Neural cell (in vitro differentiated cells): Measurements from ENCODE around the gene PRELID1. TPM values are rescaled to one million over a fixed set of nuclear protein-coding genes. Genes with fewer than 3 reads are reported as not detected.
A peak's percentile ranks its signal among the peaks of the same experiment; 100 is the strongest.

ENCODE experiments used
- H2AFZ ChIP-seq: fragments of 200-600, 300-800 bp; sonication (generic), shearing (Covaris generic); 2 replicates; pipeline ENCODE4 v1.6.0; 2014; ENCODE audit warnings: low read depth, mild to moderate bottlenecking, antibody characterized with exemption, low read length, moderate library complexity
- H3F3A ChIP-seq: fragments of 200-600 bp; shearing (Covaris generic); 2 replicates; pipeline ENCODE4 v1.6.1; 2016; ENCODE audit warnings: mild to moderate bottlenecking, moderate library complexity, mixed read lengths, antibody characterized with exemption, low read length; ENCODE audit not compliant: insufficient read depth, poor library complexity, severe bottlenecking
- H3K27ac ChIP-seq: fragments of 200-600, 300-800 bp; sonication (generic), shearing (Covaris generic); 2 replicates; pipeline ENCODE4 v1.5.1; 2014; ENCODE audit warnings: mild to moderate bottlenecking, low read length, moderate library complexity
- H3K27me3 ChIP-seq: fragments of 300-800, 200-600 bp; sonication (generic), shearing (Covaris generic); 2 replicates; pipeline ENCODE4 v1.6.0; 2014; ENCODE audit warnings: mild to moderate bottlenecking, low read depth, low read length, moderate library complexity; ENCODE audit not compliant: insufficient read depth
- H3K36me3 ChIP-seq: fragments of 300-800, 200-600 bp; sonication (generic), shearing (Covaris generic); 2 replicates; pipeline ENCODE4 v1.5.1; 2014; ENCODE audit warnings: mild to moderate bottlenecking, antibody characterized with exemption, low read length, moderate library complexity; ENCODE audit not compliant: insufficient read depth
- H3K4me2 ChIP-seq: fragments of 300-800, 200-600 bp; sonication (generic), shearing (Covaris generic); 2 replicates; pipeline ENCODE4 v1.6.0; 2014; ENCODE audit warnings: mild to moderate bottlenecking, low read length
- H3K4me3 ChIP-seq: fragments of 300-800, 200-600 bp; sonication (generic), shearing (Covaris generic); 2 replicates; pipeline ENCODE4 v1.5.1; 2014; ENCODE audit warnings: mild to moderate bottlenecking, low read length, moderate library complexity
- H3K79me2 ChIP-seq: fragments of 200-600 bp; shearing (Covaris generic); replicated peaks from 2 replicates; pipeline ENCODE4 v1.6.0; 2014; ENCODE audit warnings: mild to moderate bottlenecking, low read length, moderate library complexity; ENCODE audit not compliant: insufficient read depth
- H3K9ac ChIP-seq: fragments of 300-800, 200-600 bp; sonication (generic), shearing (Covaris generic); 2 replicates; pipeline ENCODE4 v1.6.1; 2016; ENCODE audit warnings: mild to moderate bottlenecking, low read length, mixed read lengths
- H3K9me2 ChIP-seq: fragments of 200-600 bp; shearing (Covaris generic); 2 replicates; pipeline ENCODE4 v1.6.1; 2016; ENCODE audit warnings: mild to moderate bottlenecking, low read length, mixed read lengths; ENCODE audit not compliant: insufficient read depth
- H3K9me3 ChIP-seq: fragments of 200-600, 300-800 bp; sonication (generic), shearing (Covaris generic); 2 replicates; pipeline ENCODE4 v1.6.1; 2016; ENCODE audit warnings: mild to moderate bottlenecking, mixed run types, low read length, moderate library complexity, mixed read lengths
- H4K20me1 ChIP-seq: fragments of 200-600 bp; shearing (Covaris generic); 2 replicates; pipeline ENCODE4 v1.6.1; 2016; ENCODE audit warnings: mild to moderate bottlenecking, mixed run types; ENCODE audit not compliant: insufficient read depth
- CTCF ChIP-seq: fragments of 450-650 bp; IDR thresholded peaks from 2 replicates; pipeline ENCODE4 v1.5.1; 2014; ENCODE audit warnings: antibody characterized with exemption, mild to moderate bottlenecking, moderate library complexity; ENCODE audit not compliant: poor library complexity, severe bottlenecking
- EP300 ChIP-seq: fragments of 450-650 bp; conservative IDR thresholded peaks from 2 replicates; pipeline ENCODE4 v1.6.1; 2014; ENCODE audit warnings: antibody characterized with exemption, mild to moderate bottlenecking, moderate library complexity; ENCODE audit not compliant: poor library complexity, severe bottlenecking
- EZH2 ChIP-seq: fragments of 200-600, 300-800 bp; shearing (Covaris generic), sonication (generic); IDR thresholded peaks from 2 replicates; pipeline ENCODE4 v1.6.1; 2014; ENCODE audit warnings: antibody characterized with exemption, low read length, borderline replicate concordance, mild to moderate bottlenecking; ENCODE audit not compliant: insufficient read depth, poor library complexity, severe bottlenecking
- MXI1 ChIP-seq: fragments of 450-650 bp; conservative IDR thresholded peaks from 2 replicates; pipeline ENCODE4 v1.6.1; 2014; ENCODE audit warnings: antibody characterized with exemption, mild to moderate bottlenecking; ENCODE audit not compliant: poor library complexity, severe bottlenecking
- POLR2AphosphoS5 ChIP-seq: IDR thresholded peaks from 2 replicates; pipeline ENCODE4 v1.6.1; 2012
- RAD21 ChIP-seq: fragments of 450-650 bp; conservative IDR thresholded peaks from 2 replicates; pipeline ENCODE4 v1.6.1; 2014; ENCODE audit warnings: antibody characterized with exemption, mild to moderate bottlenecking, moderate library complexity
- REST ChIP-seq: IDR thresholded peaks from 2 replicates; pipeline ENCODE4 v1.6.1; 2012; ENCODE audit warnings: borderline replicate concordance
- SMC3 ChIP-seq: fragments of 450-650 bp; conservative IDR thresholded peaks from 2 replicates; pipeline ENCODE4 v1.6.1; 2014; ENCODE audit warnings: antibody characterized with exemption, mild to moderate bottlenecking, moderate library complexity; ENCODE audit not compliant: poor library complexity
- TAF1 ChIP-seq: IDR thresholded peaks from 2 replicates; pipeline ENCODE4 v1.6.1; 2012; ENCODE audit warnings: low read depth
- polyA plus RNA-seq: library from polyadenylated mRNA; depleted of rRNA; stranded (reverse); fragments of >200 nt; gene quantifications from 2 replicates; pipeline ENCODE4 v1.2.3, GENCODE V29; 2014

PRELID1 gene
- polyA plus RNA-seq, 1 donor from 2014 or later = 133 TPM

GRCh38 chr5:177302354-177303110 lies 1.1 kb upstream of the PRELID1 start:
- H3K4me2 ChIP-seq = peak overlapping the region; percentile 70
- no peaks in the 10 kb centered on the region for H4K20me1 ChIP-seq
- no peaks in the 10 kb centered on the region for H3K27me3 ChIP-seq
- peak overlapping the region; percentile 91 for H3K9ac ChIP-seq
- H3F3A ChIP-seq = no peaks in the 10 kb centered on the region
- H3K79me2 ChIP-seq = peaks cover 16% of the 10 kb centered on the region
- H3K4me3 ChIP-seq = peak overlapping the region; percentile 100
- no peaks in the 10 kb centered on the region for H3K9me2 ChIP-seq
- peak overlapping the region; percentile 95 for H2AFZ ChIP-seq
- no peak for TF ChIP-seq SMC3
- no peak for TF ChIP-seq POLR2AphosphoS5
- TF ChIP-seq EZH2 = no peak
- no peak for TF ChIP-seq EP300
- no peak for TF ChIP-seq CTCF
- no peak for TF ChIP-seq REST
- no peak for TF ChIP-seq RAD21
- no peak for TF ChIP-seq MXI1
- no peak for TF ChIP-seq TAF1
- H3K9me3 ChIP-seq = no peaks in the 10 kb centered on the region
- H3K27ac ChIP-seq = peak overlapping the region; percentile 72
- no peaks in the 10 kb centered on the region for H3K36me3 ChIP-seq

GRCh38 chr5:177303925-177304391 lies 359 bp downstream of the PRELID1 start:
- no peaks in the 10 kb centered on the region for H4K20me1 ChIP-seq
- H3K4me2 ChIP-seq = peak overlapping the region; percentile 93
- H3K9me3 ChIP-seq = no peaks in the 10 kb centered on the region
- H3F3A ChIP-seq = no peaks in the 10 kb centered on the region
- peaks cover 16% of the 10 kb centered on the region for H3K79me2 ChIP-seq
- peak overlapping the region; percentile 91 for H3K9ac ChIP-seq
- H3K27ac ChIP-seq = peak overlapping the region; percentile 39
- H2AFZ ChIP-seq = no peak overlapping the region
- no peak for TF ChIP-seq REST
- TF ChIP-seq MXI1 = peak; percentile 17
- H3K9me2 ChIP-seq = no peaks in the 10 kb centered on the region
- H3K36me3 ChIP-seq = no peaks in the 10 kb centered on the region
- peak overlapping the region; percentile 100 for H3K4me3 ChIP-seq
- H3K27me3 ChIP-seq = no peaks in the 10 kb centered on the region
